ENCODE results near the gene EFEMP2. TPM values are rescaled to one million over a fixed set of nuclear protein-coding genes. Genes with fewer than 3 reads are reported as not detected.

The EFEMP2 gene
- polyA plus RNA-seq, 1 experiment = 497 TPM

- TF ChIP-seq CTCF (IDR thresholded peaks at IDR 0.05; ENCODE audit: insufficient read depth, low read depth, low read length) = no peak
- Histone ChIP-seq H3K27me3 (ENCODE audit: control insufficient read depth, insufficient read depth, low read length) (no peaks in the 10 kb centered on the region), H3K4me3 (ENCODE audit: low read depth, low read length) (no peak overlapping the region), H3K36me3 (ENCODE audit: control insufficient read depth, insufficient read depth, low read length) (peaks cover 48% of the 10 kb centered on the region)
- POLR2A ChIA-PET = interaction anchor here (0.6 kb wide), 2 partner anchors 23 to 1521 kb away, joined by 4 to 5 read pairs; no protein-coding TSS in a partner anchor
- no peak for DNase-seq (ENCODE audit: low read depth)
- CTCF ChIA-PET = no interaction called here
Measured at GRCh38 chr11:65854852-65855837, 17.5 kb downstream of the EFEMP2 start.

- no peak for DNase-seq (ENCODE audit: low read depth)
- POLR2A ChIA-PET = interaction anchor here (0.6 kb wide), 1 partner anchor 22 kb away, joined by 4 read pairs; no protein-coding TSS in a partner anchor
Measured at GRCh38 chr11:65854161-65854592, 18.4 kb downstream of the EFEMP2 start.

GRCh38 chr11:65853246-65853979 lies 19.2 kb downstream of the EFEMP2 start:
- CTCF ChIA-PET = interaction anchor here (1.2 to 1.9 kb wide), 3 partner anchors 15 to 74 kb away, joined by 3 to 6 read pairs (median 5); no protein-coding TSS in a partner anchor

More at GRCh38 chr11:65854161-65854592, 18.4 kb downstream of the EFEMP2 start:
- Histone ChIP-seq H3K36me3 (ENCODE audit: control insufficient read depth, insufficient read depth, low read length) (peaks cover 48% of the 10 kb centered on the region), H3K4me3 (ENCODE audit: low read depth, low read length) (no peak overlapping the region), H3K27me3 (ENCODE audit: control insufficient read depth, insufficient read depth, low read length) (no peaks in the 10 kb centered on the region)
- TF ChIP-seq CTCF (IDR thresholded peaks at IDR 0.05; ENCODE audit: insufficient read depth, low read depth, low read length) = no peak
- CTCF ChIA-PET = no interaction called here

GRCh38 chr11:65852508-65853245 lies 19.9 kb downstream of the EFEMP2 start:
- no peak overlapping the region for H3K4me3 ChIP-seq (ENCODE audit: low read depth, low read length)
- CTCF ChIA-PET = interaction anchor here (1.2 to 1.9 kb wide), 7 partner anchors 10 to 170 kb away, joined by 3 to 7 read pairs (median 4); no protein-coding TSS in a partner anchor
- TF ChIP-seq CTCF (IDR thresholded peaks at IDR 0.05; ENCODE audit: insufficient read depth, low read depth, low read length) = no peak
- H3K36me3 ChIP-seq (ENCODE audit: control insufficient read depth, insufficient read depth, low read length) = peaks cover 48% of the 10 kb centered on the region
- H3K27me3 ChIP-seq (ENCODE audit: control insufficient read depth, insufficient read depth, low read length) = no peaks in the 10 kb centered on the region
- POLR2A ChIA-PET = interaction anchor here (1.0 kb wide), 1 partner anchor 20 kb away, joined by 3 read pairs; no protein-coding TSS in a partner anchor
- DNase-seq (ENCODE audit: low read depth) = no peak

More at GRCh38 chr11:65853246-65853979, 19.2 kb downstream of the EFEMP2 start:
- Histone ChIP-seq H3K27me3 (ENCODE audit: control insufficient read depth, insufficient read depth, low read length) (no peaks in the 10 kb centered on the region), H3K36me3 (ENCODE audit: control insufficient read depth, insufficient read depth, low read length) (peaks cover 48% of the 10 kb centered on the region), H3K4me3 (ENCODE audit: low read depth, low read length) (no peak overlapping the region)
- no peak for TF ChIP-seq CTCF (IDR thresholded peaks at IDR 0.05; ENCODE audit: insufficient read depth, low read depth, low read length)
- no peak for DNase-seq (ENCODE audit: low read depth)
- POLR2A ChIA-PET = interaction anchor here (0.5 kb wide), 1 partner anchor 90 kb away, joined by 3 read pairs; no protein-coding TSS in a partner anchor

Data from BJ (cell line).